Posterior vena cava (tissue), 2 donors: Measurements from ENCODE around the gene TRIM31. TPM values are rescaled to one million over a fixed set of nuclear protein-coding genes. Genes with fewer than 3 reads are reported as not detected.

Experiments
- DNase-seq: peaks from one replicate; pipeline ENCODE4 v3.0.0-alpha.2; 2020; ENCODE audit warnings: low spot score
- intact Hi-C, 2 donors: fragments of 100-400 bp; cut with DNase I; formaldehyde crosslinking; loops; one replicate each; pipeline versions ENCODE4 v1.14.1 to v1.14.2; 2022 to 2023
- total RNA-seq, 2 donors: library from RNA; stranded (reverse); fragmentation: NEBNext Ultra II Directional; extraction: Animal tissue kit (Norgen Biotek cat#: 25700); gene quantifications; one replicate each; pipeline ENCODE4 v1.2.1, GENCODE V29; 2021
- donor health status: DM: yes; HTN: yes; CAD: no.
- donor health status: DM: yes; HTN: yes; CAD: no.

The TRIM31 gene
- total RNA-seq, 2 donors from 2014 or later = not detected

GRCh38 chr6:30062471-30063178, 50.3 kb downstream of the TRIM31 start:
- intact Hi-C loops = no loop called here
- DNase-seq = no peak

- intact Hi-C loops = no loop called here
- no peak for DNase-seq
Observed at GRCh38 chr6:30061858-30062458, 50.9 kb downstream of the TRIM31 start.

GRCh38 chr6:30061092-30061857, 51.6 kb downstream of the TRIM31 start, which contains the start of gene POLR1H:
TSS of gene POLR1H (plus strand) at chr6:30061265. CDS start at chr6:30061525, 260 bp downstream.
- intact Hi-C loops = no loop called here
- DNase-seq = peak; percentile 97

- peak; percentile 82 for DNase-seq
- intact Hi-C loops = no loop called here
Observed at GRCh38 chr6:30060606-30061091, 52.2 kb downstream of the TRIM31 start.

- intact Hi-C loops = no loop called here
- DNase-seq = no peak
Observed at GRCh38 chr6:30055513-30055912, 57.4 kb downstream of the TRIM31 start.

- intact Hi-C loops = no loop called here
Observed at GRCh38 chr6:30053682-30054081, 59.2 kb downstream of the TRIM31 start.

More at GRCh38 chr6:30053682-30054081, 59.2 kb downstream of the TRIM31 start:
- DNase-seq = no peak

Other genes starting within 250 kb of the TRIM31 start
- 100 to 1,000 TPM; 375 to 444 TPM for gene HLA-A, start 170.6 kb downstream of the TRIM31 start, total RNA-seq
- 10 to 100 TPM; 15.5 to 17.0 TPM for gene POLR1H, start 51.8 kb downstream of the TRIM31 start, total RNA-seq
- gene PPP1R11, start 45.9 kb downstream of the TRIM31 start, total RNA-seq = 10 to 100 TPM; 45.0 to 53.4 TPM
- not detected for gene RNF39, start 37.3 kb downstream of the TRIM31 start, total RNA-seq
- gene TRIM40, start 23.1 kb upstream of the TRIM31 start, total RNA-seq = not detected
- not detected for gene TRIM10, start 48.1 kb upstream of the TRIM31 start, total RNA-seq
- gene TRIM15, start 50.5 kb upstream of the TRIM31 start, total RNA-seq = not detected
- 10 to 100 TPM; 36.0 to 37.0 TPM for gene TRIM26, start 100.3 kb upstream of the TRIM31 start, total RNA-seq
- gene TRIM39, start 213.8 kb upstream of the TRIM31 start, total RNA-seq = 10 to 100 TPM; 10.1 to 12.1 TPM
- gene RPP21, start 232.1 kb upstream of the TRIM31 start, total RNA-seq = 10 to 100 TPM; 27.9 to 30.0 TPM